Measurements from ENCODE around the gene TRMT1. TPM values are rescaled to one million over a fixed set of nuclear protein-coding genes. Genes with fewer than 3 reads are reported as not detected.
"Not testable (repeated sequence)": the region's sequence is repeated elsewhere in the genome, so short reads cannot be mapped to it uniquely, and the experiment has no call there.

The TRMT1 gene
- total RNA-seq, 1 donor from 2014 or later: 153 TPM

DNA sequence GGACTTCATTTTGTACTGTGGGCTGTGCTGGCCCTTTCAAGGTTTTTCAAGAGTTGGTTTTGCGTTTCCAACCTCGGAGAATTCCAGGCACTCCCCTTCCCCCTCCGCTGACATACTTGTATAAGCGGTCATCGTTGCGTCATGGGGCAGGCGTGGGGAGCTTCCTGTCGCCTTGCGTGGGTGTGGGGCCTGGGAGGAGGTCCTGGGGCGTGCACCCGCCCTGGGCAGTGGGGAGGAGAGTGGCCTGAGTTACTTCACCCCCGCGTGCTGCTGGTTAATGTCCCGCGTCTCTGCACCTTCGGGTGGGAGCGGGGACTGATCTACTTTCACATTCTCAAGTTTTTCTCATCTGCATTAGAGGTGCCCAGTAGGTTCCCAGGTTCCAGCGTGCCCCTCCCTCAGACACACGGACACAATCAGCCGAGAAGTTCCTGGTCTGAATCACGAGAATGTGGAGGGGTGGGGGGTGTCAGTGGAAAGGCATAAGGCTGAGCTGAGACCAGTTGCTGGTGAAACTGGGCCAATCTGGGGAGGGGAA lies 37.8 kb upstream of the TRMT1 start:
- Mint-ChIP-seq H3K27ac (peak overlapping the region; percentile 94), H3K27me3 (peaks cover 2% of the 10 kb centered on the region), H3K4me1 (peaks cover 40% of the 10 kb centered on the region), H3K4me3 (peak overlapping the region; percentile 100), H3K36me3 (ENCODE audit: low read depth) (peaks cover 35% of the 10 kb centered on the region), H3K9me3 (peaks cover 3% of the 10 kb centered on the region)
- intact Hi-C loops (cut with micrococcal nuclease): loop anchor here (2.0 to 5.0 kb wide), 3 partner anchors 40 to 683 kb away; partner anchors contain the start of gene LYL1
- peak; percentile 87 for DNase-seq

DNA sequence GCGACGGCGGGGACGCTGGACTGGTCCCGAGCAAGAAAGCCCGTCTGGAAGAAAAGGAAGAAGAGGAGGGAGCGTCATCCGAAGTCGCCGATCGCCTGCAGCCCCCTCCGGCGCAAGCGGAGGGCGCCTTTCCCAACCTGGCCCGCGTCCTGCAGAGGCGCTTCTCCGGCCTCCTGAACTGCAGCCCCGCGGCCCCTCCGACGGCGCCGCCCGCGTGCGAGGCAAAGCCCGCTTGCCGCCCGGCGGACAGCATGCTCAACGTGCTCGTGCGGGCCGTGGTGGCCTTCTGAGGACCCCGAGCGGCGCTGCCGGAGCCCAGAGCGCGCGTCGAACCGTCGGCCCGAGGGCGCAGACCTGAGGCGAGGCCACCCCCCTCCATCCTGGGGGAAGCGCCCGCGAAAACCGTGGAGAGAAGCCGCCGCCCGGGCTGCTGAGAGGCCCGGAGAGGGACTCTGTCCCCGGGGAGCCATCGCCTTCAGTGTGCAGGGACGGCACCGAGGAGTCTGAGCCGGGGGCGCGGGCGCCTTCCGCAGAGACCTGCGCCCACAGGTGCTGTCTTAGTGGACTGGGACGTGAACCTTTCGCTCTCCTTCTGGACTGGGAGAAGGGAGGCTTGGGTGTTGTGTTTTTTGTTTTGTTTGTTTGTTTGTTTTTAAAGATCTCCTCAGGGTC lies 37.2 kb upstream of the TRMT1 start:
- intact Hi-C loops (cut with micrococcal nuclease): loop anchor here (2.0 to 5.0 kb wide), 4 partner anchors 13 to 684 kb away; partner anchors contain the start of gene LYL1
- Mint-ChIP-seq H3K9me3 (peaks cover 3% of the 10 kb centered on the region), H3K27ac (peak overlapping the region; percentile 100), H3K36me3 (ENCODE audit: low read depth) (peaks cover 36% of the 10 kb centered on the region), H3K27me3 (peaks cover 2% of the 10 kb centered on the region), H3K4me3 (peak overlapping the region; percentile 100), H3K4me1 (peaks cover 46% of the 10 kb centered on the region)
- no peak for DNase-seq

DNA sequence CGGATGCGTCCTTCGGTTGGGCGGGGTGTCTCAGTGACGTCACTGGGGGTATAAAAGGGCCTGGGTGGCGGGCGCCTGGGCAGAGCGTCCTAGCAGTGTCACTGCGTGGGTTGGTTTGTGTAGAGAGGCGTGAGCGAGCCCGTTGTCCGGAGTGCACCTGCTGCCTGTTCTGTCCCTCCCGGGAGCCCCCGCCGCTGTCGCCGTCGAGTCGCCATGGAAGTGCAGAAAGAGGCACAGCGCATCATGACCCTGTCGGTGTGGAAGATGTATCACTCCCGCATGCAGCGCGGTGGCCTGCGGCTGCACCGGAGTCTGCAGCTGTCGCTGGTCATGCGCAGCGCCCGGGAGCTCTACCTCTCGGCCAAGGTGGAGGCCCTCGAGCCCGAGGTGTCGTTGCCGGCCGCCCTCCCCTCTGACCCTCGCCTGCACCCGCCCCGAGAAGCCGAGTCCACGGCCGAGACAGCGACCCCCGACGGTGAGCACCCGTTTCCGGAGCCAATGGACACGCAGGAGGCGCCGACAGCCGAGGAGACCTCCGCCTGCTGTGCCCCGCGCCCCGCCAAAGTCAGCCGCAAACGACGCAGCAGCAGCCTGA lies 36.5 kb upstream of the TRMT1 start:
- peaks cover 2% of the 10 kb centered on the region for H3K27me3 Mint-ChIP-seq
- DNase-seq: peak; percentile 100
- H3K9me3 Mint-ChIP-seq: peaks cover 3% of the 10 kb centered on the region
- peak overlapping the region; percentile 100 for H3K27ac Mint-ChIP-seq
- intact Hi-C loops (cut with micrococcal nuclease): loop anchor here (1.0 to 5.0 kb wide), 5 partner anchors 14 to 684 kb away; partner anchors contain the start of genes CALR and LYL1
- H3K36me3 Mint-ChIP-seq (ENCODE audit: low read depth): peaks cover 34% of the 10 kb centered on the region
- peak overlapping the region; percentile 100 for H3K4me3 Mint-ChIP-seq
- peaks cover 43% of the 10 kb centered on the region for H3K4me1 Mint-ChIP-seq

DNA sequence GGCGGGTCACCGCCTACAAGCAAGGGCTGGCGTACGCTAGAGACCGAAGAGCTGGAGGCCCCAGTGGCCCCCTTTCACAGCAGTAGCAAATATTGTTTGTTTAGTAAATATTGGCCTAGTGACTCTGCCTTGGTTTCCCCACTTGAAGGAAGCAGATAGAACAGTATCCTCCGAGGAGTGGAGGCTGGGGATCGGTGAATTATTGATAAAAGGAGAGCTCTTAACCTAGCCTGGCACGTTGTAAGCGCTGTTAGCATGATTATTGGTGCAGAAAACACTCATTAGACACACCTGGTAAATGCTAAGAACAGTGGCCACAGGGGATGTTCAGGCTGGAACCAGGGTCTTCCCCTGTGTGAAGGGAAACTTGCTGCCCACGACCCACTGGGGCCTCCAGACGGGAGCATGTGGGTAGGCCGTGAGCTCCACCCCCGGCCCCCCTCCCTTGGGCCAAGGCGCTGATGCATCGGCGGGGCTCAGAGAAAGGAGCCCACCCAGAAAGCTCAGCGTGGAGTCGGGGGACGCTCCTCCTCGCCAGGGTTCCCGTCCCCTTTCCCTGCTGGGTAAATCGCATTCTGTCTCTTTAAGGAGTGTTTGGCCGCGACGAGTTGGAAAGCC lies 35.9 kb upstream of the TRMT1 start:
- peaks cover 3% of the 10 kb centered on the region for H3K9me3 Mint-ChIP-seq
- peaks cover 40% of the 10 kb centered on the region for H3K4me1 Mint-ChIP-seq
- H3K27me3 Mint-ChIP-seq: peaks cover 2% of the 10 kb centered on the region
- H3K36me3 Mint-ChIP-seq (ENCODE audit: low read depth): peaks cover 34% of the 10 kb centered on the region
- no peak for DNase-seq
- peak overlapping the region; percentile 100 for H3K27ac Mint-ChIP-seq
- intact Hi-C loops (cut with micrococcal nuclease): loop anchor here (1.0 to 5.0 kb wide), 5 partner anchors 14 to 685 kb away; partner anchors contain the start of genes CALR and LYL1
- H3K4me3 Mint-ChIP-seq: peak overlapping the region; percentile 100

DNA sequence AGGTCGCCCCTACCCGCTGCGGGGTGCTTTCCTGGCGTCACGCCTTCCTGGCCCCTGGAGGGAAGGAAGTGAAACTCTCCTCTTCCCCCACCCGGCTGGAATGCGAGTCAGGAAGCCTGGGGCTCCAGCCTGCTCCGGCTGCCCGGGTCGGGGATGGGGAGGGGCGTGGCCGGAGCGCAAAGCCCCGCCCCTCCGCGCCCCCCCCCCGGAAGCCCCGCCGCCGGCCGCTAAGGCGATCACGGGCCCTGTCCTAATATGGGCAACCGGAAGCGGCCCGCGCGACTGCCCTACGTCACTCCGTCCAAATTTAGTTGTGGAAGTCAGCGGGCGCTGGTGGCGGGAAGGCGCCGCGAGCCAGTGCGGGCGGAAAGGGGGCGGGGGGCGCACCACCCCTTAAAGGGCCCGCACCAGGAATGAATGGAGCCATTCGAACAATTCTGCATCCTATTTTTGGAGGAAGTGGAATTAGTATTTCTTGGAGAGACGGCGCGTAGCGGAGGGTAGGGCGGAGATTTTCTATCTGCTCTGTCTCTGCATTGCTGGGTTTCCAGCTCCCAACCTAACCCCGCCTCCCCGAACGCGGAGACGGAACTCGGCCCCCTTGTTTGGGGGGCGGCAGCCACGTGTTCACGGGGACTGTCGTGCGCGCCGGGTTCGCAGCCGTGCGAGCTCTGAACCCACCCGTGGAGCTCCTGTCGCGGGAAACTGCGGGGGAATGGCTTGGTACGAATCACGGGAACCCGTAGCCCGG lies 35.2 kb upstream of the TRMT1 start:
- H3K27ac Mint-ChIP-seq: peak overlapping the region; percentile 100
- H3K36me3 Mint-ChIP-seq (ENCODE audit: low read depth): peaks cover 36% of the 10 kb centered on the region
- H3K27me3 Mint-ChIP-seq: peaks cover 2% of the 10 kb centered on the region
- peaks cover 3% of the 10 kb centered on the region for H3K9me3 Mint-ChIP-seq
- H3K4me3 Mint-ChIP-seq: peak overlapping the region; percentile 100
- H3K4me1 Mint-ChIP-seq: peaks cover 38% of the 10 kb centered on the region
- DNase-seq: peak; percentile 99
- intact Hi-C loops (cut with micrococcal nuclease): loop anchor here (1.0 to 5.0 kb wide), 6 partner anchors 15 to 929 kb away; partner anchors contain the start of genes CALR and LYL1

DNA sequence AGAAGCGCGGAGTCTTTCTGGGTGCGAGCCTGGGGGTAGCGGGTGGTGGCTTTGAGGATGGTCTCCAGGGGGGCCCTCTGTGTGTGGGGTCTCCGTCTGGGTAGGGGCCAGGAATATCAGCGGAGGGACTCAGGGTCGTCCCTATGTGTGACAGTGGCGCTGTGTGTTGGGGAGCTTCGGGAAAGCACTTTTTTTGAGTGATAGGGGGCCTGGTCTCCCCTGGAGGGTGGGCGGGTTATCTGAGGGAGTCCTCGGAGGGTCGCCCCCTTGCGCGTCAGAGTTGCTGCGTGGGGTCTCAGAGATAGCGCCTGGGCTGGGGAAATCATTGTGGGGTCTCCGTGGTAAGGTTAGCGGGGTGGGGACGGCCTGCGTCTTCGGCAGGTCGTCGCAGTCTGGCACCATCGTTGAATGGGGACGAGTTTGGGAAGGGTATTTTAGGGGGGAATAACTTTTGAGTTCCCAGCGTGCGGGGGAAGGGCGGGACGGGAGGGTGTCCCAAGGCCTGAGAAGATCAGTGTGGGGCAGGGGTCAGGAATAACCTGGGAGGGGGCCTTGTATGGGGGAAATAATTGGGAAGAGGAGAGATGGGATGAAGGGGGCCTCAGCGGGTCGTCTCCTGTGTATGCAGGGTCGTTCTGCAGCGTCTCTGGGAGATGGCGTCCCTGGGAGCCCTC lies 34.5 kb upstream of the TRMT1 start:
- DNase-seq: peak; percentile 77
- peaks cover 32% of the 10 kb centered on the region for H3K4me1 Mint-ChIP-seq
- intact Hi-C loops (cut with micrococcal nuclease): loop anchor here (1.0 to 5.0 kb wide), 5 partner anchors 19 to 930 kb away; partner anchors contain the start of genes LYL1 and NACC1
- H3K27me3 Mint-ChIP-seq: peaks cover 2% of the 10 kb centered on the region
- peaks cover 3% of the 10 kb centered on the region for H3K9me3 Mint-ChIP-seq
- peaks cover 40% of the 10 kb centered on the region for H3K36me3 Mint-ChIP-seq (ENCODE audit: low read depth)
- peak overlapping the region; percentile 100 for H3K4me3 Mint-ChIP-seq
- H3K27ac Mint-ChIP-seq: peak overlapping the region; percentile 100

DNA sequence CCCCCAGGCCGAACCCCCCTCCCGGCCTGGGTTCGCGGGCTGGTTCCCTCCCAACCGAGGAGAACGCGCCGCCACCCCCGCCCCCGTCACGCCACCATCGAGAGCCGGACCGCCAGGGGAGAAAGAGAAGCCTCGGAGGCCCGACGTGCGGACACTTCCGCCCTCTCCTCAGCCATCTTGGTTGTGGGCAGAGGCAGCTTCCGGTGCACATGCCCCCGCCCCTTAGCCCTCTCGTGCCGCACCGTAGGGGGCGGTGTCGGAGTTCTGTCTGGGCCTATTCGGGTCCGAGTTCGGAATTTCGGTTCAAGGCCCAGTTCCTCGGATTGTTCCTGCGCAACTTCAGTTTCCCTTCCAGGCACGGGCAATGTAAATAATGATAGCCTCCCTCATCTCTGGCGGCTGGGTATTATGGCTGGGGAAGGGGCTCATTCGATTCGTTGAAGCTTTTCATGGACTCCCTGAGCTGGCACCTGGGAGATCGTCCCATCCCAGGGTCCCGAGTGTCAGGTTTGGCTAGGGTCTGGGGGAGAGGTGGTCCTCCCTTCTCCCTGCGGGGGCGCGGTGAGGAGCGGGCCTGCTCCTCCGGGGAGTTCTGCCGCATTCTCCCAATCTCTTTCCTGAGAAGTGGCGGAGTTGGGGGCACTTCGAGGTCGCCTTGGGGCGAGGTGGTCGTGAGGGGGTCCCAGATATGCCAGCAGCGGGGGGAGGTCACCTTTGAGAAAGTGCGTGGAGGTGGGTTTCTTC lies 33.8 kb upstream of the TRMT1 start, which contains the start of the genes IER2 and STX10:
TSS of gene IER2 (plus strand) at position 225 of the 744 bp plus-strand sequence. CDS start 2,776 bp downstream, outside the sequence.
TSS of gene STX10 (minus strand) at position 189 of the 744 bp plus-strand sequence. CDS start 202 bp downstream, outside the sequence.
- H3K4me1 Mint-ChIP-seq: peaks cover 30% of the 10 kb centered on the region
- H3K27me3 Mint-ChIP-seq: peaks cover 2% of the 10 kb centered on the region
- intact Hi-C loops (cut with micrococcal nuclease): loop anchor here (1.0 to 5.0 kb wide), 5 partner anchors 18 to 930 kb away; partner anchors contain the start of genes LYL1 and NACC1
- DNase-seq: peak; percentile 98
- H3K9me3 Mint-ChIP-seq: peaks cover 3% of the 10 kb centered on the region
- H3K36me3 Mint-ChIP-seq (ENCODE audit: low read depth): peaks cover 38% of the 10 kb centered on the region
- peak within 1 kb of the TSS; percentile 100 for H3K27ac Mint-ChIP-seq
- peak within 1 kb of the TSS; percentile 100 for H3K4me3 Mint-ChIP-seq

DNA sequence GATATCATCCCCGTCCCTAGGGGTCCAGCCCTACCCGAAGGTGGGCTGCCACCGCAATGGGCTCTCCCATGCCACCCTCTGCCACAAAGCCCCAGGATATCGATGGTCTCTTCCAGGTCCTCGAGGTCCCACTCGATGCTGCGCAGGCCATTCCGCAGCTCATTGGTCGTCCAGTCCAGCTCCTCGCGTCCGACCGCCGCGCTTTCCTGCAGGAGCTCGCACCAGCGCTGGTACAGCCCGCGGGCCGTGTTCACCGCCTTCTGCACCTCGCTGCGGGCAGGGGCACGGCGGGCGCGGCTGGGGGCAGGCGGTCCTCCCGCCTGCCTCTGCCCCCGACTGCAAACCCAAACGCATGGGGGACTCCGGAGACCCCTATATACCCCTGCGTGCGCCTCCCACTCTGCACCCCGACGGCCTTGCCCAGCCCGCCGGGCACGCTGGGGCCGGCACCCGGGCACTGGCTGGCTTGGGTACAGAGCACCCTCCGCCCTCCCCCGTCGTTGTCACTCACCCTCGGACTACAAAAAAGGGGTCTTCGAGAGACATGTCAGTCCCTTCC lies 33.2 kb upstream of the TRMT1 start:
- H3K4me1 Mint-ChIP-seq: peaks cover 25% of the 10 kb centered on the region
- peak; percentile 82 for DNase-seq
- peak overlapping the region; percentile 100 for H3K4me3 Mint-ChIP-seq
- peaks cover 3% of the 10 kb centered on the region for H3K9me3 Mint-ChIP-seq
- peak overlapping the region; percentile 100 for H3K27ac Mint-ChIP-seq
- peaks cover 2% of the 10 kb centered on the region for H3K27me3 Mint-ChIP-seq
- H3K36me3 Mint-ChIP-seq (ENCODE audit: low read depth): peaks cover 34% of the 10 kb centered on the region
- intact Hi-C loops (cut with micrococcal nuclease): loop anchor here (1.0 to 5.0 kb wide), 5 partner anchors 17 to 931 kb away; partner anchors contain the start of genes LYL1 and NACC1

DNA sequence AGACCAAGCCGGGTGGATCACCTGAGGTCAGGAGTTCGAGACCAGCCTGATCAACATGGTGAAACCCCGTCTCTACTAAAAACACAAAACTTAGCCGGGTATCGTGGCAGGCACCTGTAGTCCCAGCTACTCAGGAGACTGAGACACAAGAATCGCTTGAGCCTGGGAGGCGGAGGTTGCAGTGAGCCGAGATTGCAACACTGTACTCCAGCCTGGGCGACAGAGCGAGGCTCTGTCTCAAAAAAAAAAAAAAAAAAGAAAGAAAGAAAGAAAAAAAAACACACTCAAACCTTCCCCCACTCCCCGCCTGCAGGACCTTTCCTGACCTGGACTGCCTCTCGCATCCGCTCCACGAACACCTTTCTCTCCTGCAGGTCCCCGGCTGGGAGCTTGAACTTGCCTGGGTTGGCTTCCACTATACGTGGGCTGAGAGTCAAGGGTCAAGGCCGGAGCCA lies 32.7 kb upstream of the TRMT1 start:
- H3K9me3 Mint-ChIP-seq; H3K27me3 Mint-ChIP-seq; intact Hi-C loops (cut with micrococcal nuclease); DNase-seq: not testable (repeated sequence)
- H3K36me3 Mint-ChIP-seq (ENCODE audit: low read depth): peaks cover 29% of the 10 kb centered on the region
- peak overlapping the region; percentile 100 for H3K4me3 Mint-ChIP-seq
- H3K4me1 Mint-ChIP-seq: peaks cover 25% of the 10 kb centered on the region
- H3K27ac Mint-ChIP-seq: peak overlapping the region; percentile 100

DNA sequence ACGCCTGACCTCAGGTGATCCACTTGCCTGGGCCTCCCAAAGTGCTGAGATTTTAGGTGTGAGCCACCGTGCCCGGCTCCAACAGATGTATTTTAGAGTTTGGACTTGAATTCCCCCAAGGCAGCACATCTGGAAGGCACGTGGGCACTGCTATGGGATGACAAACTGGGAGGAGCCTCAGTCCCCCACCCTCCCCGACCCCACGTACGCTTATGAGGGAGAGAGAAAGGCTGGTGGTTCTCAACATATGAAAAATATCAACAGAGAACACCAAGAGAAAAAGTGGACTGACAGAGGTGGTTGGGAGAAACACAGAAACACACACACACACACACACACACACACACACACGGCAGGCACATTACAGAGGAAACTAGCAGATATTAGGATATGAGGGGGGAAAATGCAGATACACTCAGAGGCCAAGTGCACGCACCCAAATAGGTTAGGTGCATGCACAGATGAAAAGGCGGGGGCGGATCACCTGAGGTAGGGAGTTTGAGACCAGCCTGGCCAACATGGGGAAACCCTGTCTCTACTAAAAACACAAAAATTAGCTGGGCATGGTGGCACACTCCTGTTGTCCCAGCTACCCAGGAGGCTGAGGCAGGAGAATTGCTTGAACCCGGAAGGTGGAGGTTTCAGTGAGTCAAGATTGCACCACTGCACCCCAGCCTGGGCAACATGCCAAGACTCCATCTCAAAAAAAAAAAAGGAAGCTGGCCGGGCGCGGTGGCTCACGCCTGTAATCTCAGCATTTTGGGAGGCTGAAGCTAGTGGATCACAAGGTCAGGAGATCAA lies 30.4 kb upstream of the TRMT1 start:
- Mint-ChIP-seq H3K4me1 (peaks cover 20% of the 10 kb centered on the region), H3K27me3 (no peaks in the 10 kb centered on the region), H3K27ac (no peak overlapping the region), H3K4me3 (no peak overlapping the region), H3K9me3 (no peaks in the 10 kb centered on the region), H3K36me3 (ENCODE audit: low read depth) (peaks cover 23% of the 10 kb centered on the region)
- no peak for DNase-seq
- intact Hi-C loops (cut with micrococcal nuclease): no loop called here

Measured in activated CD4-positive, alpha-beta T cell treated with anti-CD3 and anti-CD28 coated beads, Interleukin-2, amount 10 ng/mL, durations not matched to agents 24 days and 14 days (primary cell).